ENCODE data around the gene IRAK2.

IRAK2 gene

GRCh38 chr3:10286596-10287295 lies 122.0 kb downstream of the IRAK2 start:
- DNase-seq: peak; percentile 53

GRCh38 chr3:10287936-10288574 lies 123.3 kb downstream of the IRAK2 start:
- no peak for DNase-seq

DNA sequence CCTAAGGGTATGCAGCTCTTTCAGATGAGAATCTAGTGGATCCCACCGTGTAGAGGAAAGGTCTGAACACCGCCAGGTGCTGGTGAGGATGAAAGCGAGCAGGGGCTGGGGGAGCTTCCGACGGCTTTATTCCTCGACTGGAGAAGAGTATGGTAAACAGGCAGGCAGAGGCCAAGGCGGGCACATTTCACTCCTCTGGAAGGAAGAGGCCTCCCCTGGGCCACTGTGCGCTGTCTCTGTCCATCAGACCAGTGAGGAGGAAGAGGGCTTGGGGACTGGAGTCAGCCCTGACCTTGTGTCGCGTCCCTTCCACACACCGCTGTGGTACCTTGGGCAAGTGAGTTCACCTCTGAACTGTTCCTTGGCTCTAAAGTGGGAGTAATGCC lies 123.8 kb downstream of the IRAK2 start:
- no peak for DNase-seq

DNA sequence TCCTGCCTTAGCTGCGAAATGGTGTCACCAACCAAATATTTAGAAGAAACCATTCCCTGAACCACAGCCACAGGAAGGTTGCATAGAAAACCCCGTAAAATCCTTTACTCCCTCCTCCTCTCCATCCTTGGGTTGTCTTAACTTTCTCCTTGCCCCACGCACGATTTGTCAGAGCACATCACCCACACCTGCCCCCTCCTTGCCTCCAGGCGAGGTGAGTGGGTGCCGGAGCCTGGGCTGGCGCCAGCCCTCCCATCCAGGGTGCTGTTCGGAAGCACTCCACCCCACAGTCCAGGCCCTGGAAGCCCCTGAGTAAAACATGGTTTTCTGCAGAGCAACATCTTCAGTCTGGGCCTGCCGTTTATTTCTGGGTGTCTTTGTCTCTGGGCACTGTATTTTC lies 124.4 kb downstream of the IRAK2 start:
- DNase-seq: no peak

GRCh38 chr3:10289787-10290355 lies 125.2 kb downstream of the IRAK2 start:
- DNase-seq: no peak

DNA sequence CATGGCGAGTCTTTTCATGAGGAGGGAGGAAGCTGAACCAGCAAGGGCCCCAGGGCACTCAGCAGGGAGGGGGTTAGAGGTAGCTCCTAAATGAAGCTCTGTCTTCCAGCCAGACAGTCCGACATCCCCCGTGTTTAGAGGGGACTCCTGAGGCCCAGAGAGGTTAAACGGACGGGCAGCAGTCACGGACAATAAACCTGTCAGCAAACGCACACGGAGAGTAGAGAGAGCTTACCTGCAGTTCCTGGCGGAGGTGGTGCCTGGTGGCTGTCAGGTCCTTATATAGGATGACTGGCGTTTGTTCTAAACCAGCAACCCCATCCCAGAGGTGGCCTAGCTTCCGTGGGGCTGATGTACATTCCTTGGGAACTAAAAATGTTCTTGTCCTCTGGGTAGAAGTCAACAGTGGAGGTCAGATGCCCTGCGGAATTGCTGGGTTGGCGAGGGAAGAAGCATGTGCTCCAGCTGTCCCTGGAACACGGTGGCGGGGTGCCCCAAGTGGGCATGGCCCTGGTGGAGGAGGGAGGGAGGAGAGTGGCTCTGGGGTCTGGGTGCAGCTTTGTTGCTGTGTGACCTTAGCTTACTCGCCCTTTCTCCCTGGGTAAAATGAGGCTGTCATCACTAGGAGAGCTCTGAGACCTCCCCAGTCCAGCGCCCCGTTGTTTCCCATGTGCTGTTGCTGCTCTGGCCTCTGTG lies 125.9 kb downstream of the IRAK2 start:
- no peak for DNase-seq

DNA sequence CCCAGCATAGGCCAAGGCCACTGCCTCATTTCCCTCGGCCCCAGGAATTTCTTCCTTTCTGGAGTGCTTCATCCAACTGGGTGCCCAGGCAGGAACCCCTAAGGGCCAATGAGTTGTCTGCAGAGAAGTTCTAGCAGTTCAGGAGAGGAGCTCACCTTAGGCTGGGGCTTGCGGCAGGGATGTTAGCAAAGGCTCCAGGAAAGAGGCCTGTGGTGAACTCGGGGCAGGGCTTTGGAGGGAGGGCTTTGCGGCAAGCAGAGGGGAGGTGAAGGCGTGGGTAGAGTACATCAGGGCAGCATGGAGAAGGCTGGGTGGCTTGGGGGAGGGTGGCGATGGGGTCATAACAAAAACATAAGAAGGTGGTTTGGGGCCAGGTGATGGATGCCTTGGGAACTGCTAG lies 126.9 kb downstream of the IRAK2 start:
- no peak for DNase-seq

- no peak for DNase-seq
Observed at GRCh38 chr3:10292505-10293419, 128.0 kb downstream of the IRAK2 start, which contains the start of gene GHRL. TSS of gene GHRL (minus strand) at chr3:10292947. CDS start at chr3:10290180, 2,767 bp downstream.

Data from HCEC 1CT (cell line).